ENCODE data around the gene ETV6. TPM values are rescaled to one million over a fixed set of nuclear protein-coding genes. Genes with fewer than 3 reads are reported as not detected.

The ETV6 gene
- total RNA-seq, 1 experiment from 2014 or later: 14.1 TPM

- Histone ChIP-seq H3K4me1 (ENCODE audit: control insufficient read depth in 1 of 2, insufficient read depth in 2 of 2, low read length in 2 of 2) (no peaks in the 10 kb centered on the region), H3K79me2 (ENCODE audit: insufficient read depth, low read length) (no peaks in the 10 kb centered on the region), H3K4me3 (replicated peaks in 1 of 2; ENCODE audit: low read depth in 1 of 2, low read length in 2 of 2) (no peak overlapping the region), H3K9me3 (ENCODE audit: control insufficient read depth in 1 of 2, insufficient read depth in 1 of 2, low read depth in 1 of 2, low read length in 2 of 2) (no peaks in the 10 kb centered on the region), H3K4me2 (ENCODE audit: low read length) (no peak overlapping the region), H3K36me3 (ENCODE audit: control insufficient read depth in 1 of 2, insufficient read depth in 2 of 2, low read length in 2 of 2) (no peaks in the 10 kb centered on the region), H2AFZ (ENCODE audit: low read depth, low read length, poor library complexity, severe bottlenecking) (no peak overlapping the region), H4K20me1 (ENCODE audit: insufficient read depth) (no peaks in the 10 kb centered on the region), H3K9ac (ENCODE audit: low read length) (no peak overlapping the region), H3K9me2 (ENCODE audit: insufficient read depth) (no peaks in the 10 kb centered on the region), H3K27me3 (ENCODE audit: insufficient read depth, low read length) (no peaks in the 10 kb centered on the region), H3K27ac (ENCODE audit: low read depth, low read length) (no peak overlapping the region)
- ChIA-PET RAD21 (ENCODE audit: low non-redundant PET in 1 of 2, low total read pairs in 2 of 2, uncharacterized antibody in 2 of 2, unreplicated experiment in 2 of 2) (no interaction called here), CTCF (no interaction called here), POLR2A (no interaction called here)
- ATAC-seq (no peak), DNase-seq (ENCODE audit: low read depth, low spot score) (no peak)
- TF ChIP-seq EGR1 (IDR thresholded peaks at IDR 0.05; ENCODE audit: low read depth): no peak
- no peak for TF ChIP-seq JUND (IDR thresholded peaks at IDR 0.05)
- BruUV-seq (replicated peaks): no TSS peak
- intact Hi-C loops (cut with micrococcal nuclease): no loop called here
Observed at GRCh38 chr12:11824736-11825135, 175.3 kb downstream of the ETV6 start.

- no peaks in the 10 kb centered on the region for H4K20me1 ChIP-seq (ENCODE audit: insufficient read depth)
- intact Hi-C loops (cut with micrococcal nuclease): no loop called here
- no peaks in the 10 kb centered on the region for H3K9me3 ChIP-seq (ENCODE audit: control insufficient read depth in 1 of 2, insufficient read depth in 1 of 2, low read depth in 1 of 2, low read length in 2 of 2)
- no peaks in the 10 kb centered on the region for H3K4me1 ChIP-seq (ENCODE audit: control insufficient read depth in 1 of 2, insufficient read depth in 2 of 2, low read length in 2 of 2)
- no peaks in the 10 kb centered on the region for H3K27me3 ChIP-seq (ENCODE audit: insufficient read depth, low read length)
- no peaks in the 10 kb centered on the region for H3K36me3 ChIP-seq (ENCODE audit: control insufficient read depth in 1 of 2, insufficient read depth in 2 of 2, low read length in 2 of 2)
- ChIA-PET POLR2A (no interaction called here), CTCF (no interaction called here), RAD21 (ENCODE audit: low non-redundant PET in 1 of 2, low total read pairs in 2 of 2, uncharacterized antibody in 2 of 2, unreplicated experiment in 2 of 2) (no interaction called here)
- no peaks in the 10 kb centered on the region for H3K79me2 ChIP-seq (ENCODE audit: insufficient read depth, low read length)
- ATAC-seq (no peak), DNase-seq (ENCODE audit: low read depth, low spot score) (no peak)
- no peak overlapping the region for H3K4me2 ChIP-seq (ENCODE audit: low read length)
- no peak overlapping the region for H3K27ac ChIP-seq (ENCODE audit: low read depth, low read length)
- no peak overlapping the region for H3K9ac ChIP-seq (ENCODE audit: low read length)
- H3K4me3 ChIP-seq (replicated peaks in 1 of 2; ENCODE audit: low read depth in 1 of 2, low read length in 2 of 2): no peak overlapping the region
- TF ChIP-seq EZH2phosphoT487 (IDR thresholded peaks at IDR 0.05; ENCODE audit: borderline replicate concordance) (no peak), TCF7L2 (IDR thresholded peaks at IDR 0.05; ENCODE audit: borderline replicate concordance, extremely low read depth, insufficient read depth, insufficient read length) (no peak), FOSL1 (IDR thresholded peaks at IDR 0.05; ENCODE audit: low read depth) (no peak), CBX3 (IDR thresholded peaks at IDR 0.05; ENCODE audit: low read depth) (no peak), JUND (IDR thresholded peaks at IDR 0.05) (no peak), ZBTB33 (IDR thresholded peaks at IDR 0.05; ENCODE audit: extremely low read depth, insufficient replicate concordance, low read length) (no peak), POLR2AphosphoS5 (IDR thresholded peaks at IDR 0.05; ENCODE audit: low read depth, low read length) (no peak), YY1 (IDR thresholded peaks at IDR 0.05; ENCODE audit: extremely low read depth, insufficient replicate concordance, low read depth, low read length) (no peak), ZFX (IDR thresholded peaks at IDR 0.05) (no peak), CTCF (IDR thresholded peaks at IDR 0.05 in 2 of 3, conservative IDR thresholded peaks at IDR 0.05 in 1 of 3; ENCODE audit: borderline replicate concordance in 1 of 3, insufficient read depth in 1 of 3, low read depth in 2 of 3, low read length in 2 of 3) (no peak), ELF1 (IDR thresholded peaks at IDR 0.05; ENCODE audit: borderline replicate concordance, low read depth) (no peak), ATF3 (IDR thresholded peaks at IDR 0.05) (no peak), SRF (IDR thresholded peaks at IDR 0.05; ENCODE audit: low read depth) (no peak)
- BruUV-seq (replicated peaks): no TSS peak
- no peaks in the 10 kb centered on the region for H3K9me2 ChIP-seq (ENCODE audit: insufficient read depth)
- H2AFZ ChIP-seq (ENCODE audit: low read depth, low read length, poor library complexity, severe bottlenecking): no peak overlapping the region
Observed at GRCh38 chr12:11825278-11825677, 175.8 kb downstream of the ETV6 start.
